ENCODE data around the gene IL19. TPM values are rescaled to one million over a fixed set of nuclear protein-coding genes. Genes with fewer than 3 reads are reported as not detected.

IL19 gene, protein sequence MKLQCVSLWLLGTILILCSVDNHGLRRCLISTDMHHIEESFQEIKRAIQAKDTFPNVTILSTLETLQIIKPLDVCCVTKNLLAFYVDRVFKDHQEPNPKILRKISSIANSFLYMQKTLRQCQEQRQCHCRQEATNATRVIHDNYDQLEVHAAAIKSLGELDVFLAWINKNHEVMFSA
- 0.10 TPM for total RNA-seq

DNA sequence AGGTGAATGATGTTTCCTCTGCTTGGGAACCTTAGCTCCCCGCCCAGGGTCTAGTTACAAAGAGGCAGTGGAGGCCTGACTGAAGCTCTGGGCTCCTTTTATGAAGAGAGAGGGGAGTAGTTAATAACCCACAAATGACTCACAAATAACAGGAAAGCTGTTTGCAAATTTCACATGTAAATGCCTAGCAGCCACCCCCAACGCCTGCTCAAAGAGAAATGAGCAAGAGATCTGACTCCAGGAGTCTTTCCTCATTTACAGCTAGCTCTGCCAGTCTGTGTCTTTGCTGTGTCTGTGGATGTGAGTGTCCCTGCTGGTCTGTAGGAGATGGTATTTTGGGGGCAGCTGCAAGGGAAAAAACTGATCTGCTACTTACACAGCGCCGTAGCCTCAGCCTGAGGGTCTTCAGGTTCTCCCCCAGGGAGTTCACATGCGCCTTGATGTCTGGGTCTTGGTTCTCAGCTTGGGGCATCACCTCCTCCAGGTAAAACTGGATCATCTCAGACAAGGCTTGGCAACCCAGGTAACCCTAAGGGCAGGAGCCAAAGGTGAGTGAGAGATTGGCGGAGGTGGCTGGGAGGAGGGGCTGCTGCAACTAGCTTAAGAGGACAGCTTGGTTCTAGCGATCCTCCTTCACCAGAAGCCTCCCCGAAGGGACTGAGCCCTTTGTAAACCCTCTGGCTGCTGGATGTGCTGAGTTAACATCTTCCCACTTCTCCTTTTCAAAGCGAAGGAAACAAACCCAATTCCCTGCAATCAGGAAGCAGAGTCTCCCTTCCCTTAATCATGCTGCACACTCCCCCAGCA is at the start of gene IL19:
IL19 (plus strand) TSS at position 243 of the 807 bp plus-strand sequence. CDS start 65,890 bp downstream, outside the sequence.
- peaks cover 90% of the 10 kb centered on the region for H3K4me1 ChIP-seq (ENCODE audit: insufficient read depth, low read length)
- no peak within 1 kb of the TSS for H3K4me3 ChIP-seq (ENCODE audit: low read length)
- H3K9me3 ChIP-seq (ENCODE audit: low read depth, low read length): no peaks in the 10 kb centered on the region
- H3K27me3 ChIP-seq (ENCODE audit: insufficient read depth, low read length): no peaks in the 10 kb centered on the region

- Histone ChIP-seq H3K9me3 (ENCODE audit: low read depth, low read length) (no peaks in the 10 kb centered on the region), H3K27me3 (ENCODE audit: insufficient read depth, low read length) (no peaks in the 10 kb centered on the region), H3K4me1 (ENCODE audit: insufficient read depth, low read length) (peaks cover 73% of the 10 kb centered on the region), H3K4me3 (ENCODE audit: low read length) (no peak overlapping the region)
These were observed 49.1 kb upstream of the IL19 start for GRCh38 chr1:206721454-206721853.

DNA sequence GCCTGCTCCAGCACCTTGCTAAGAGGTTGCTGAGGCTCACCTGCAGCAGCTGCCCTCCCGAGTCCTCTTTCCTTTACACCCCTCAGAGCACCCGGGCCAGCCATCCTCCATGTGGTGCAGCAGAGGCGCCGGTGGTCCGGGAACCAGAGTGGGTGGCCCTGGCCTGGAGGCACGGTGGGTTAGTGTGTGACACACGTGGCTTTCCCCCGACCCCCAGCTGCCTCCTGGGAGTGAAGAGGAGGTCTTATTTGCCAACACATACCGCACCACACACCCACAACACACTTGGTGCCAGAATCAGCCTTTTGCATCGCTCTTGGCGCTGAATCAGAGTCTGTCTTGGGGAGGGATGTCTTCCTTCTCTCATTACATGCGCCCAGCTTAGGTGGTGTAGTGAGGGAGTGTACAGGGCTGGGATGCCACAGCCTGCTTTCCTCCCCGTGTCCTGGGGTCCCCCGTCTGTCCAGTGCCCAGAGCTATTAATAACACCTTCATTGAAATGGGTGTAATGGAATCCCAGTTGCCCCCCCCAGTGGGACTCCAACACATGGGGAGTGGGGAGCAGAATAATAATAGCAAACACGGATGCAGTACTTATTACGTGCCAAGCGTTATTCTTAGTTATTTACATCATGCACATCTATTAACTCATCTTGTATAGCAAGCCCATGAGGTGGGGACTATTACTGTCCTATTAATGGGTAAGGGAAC is 47.7 kb upstream of the IL19 start:
- Histone ChIP-seq H3K4me1 (ENCODE audit: insufficient read depth, low read length) (peaks cover 74% of the 10 kb centered on the region), H3K4me3 (ENCODE audit: low read length) (no peak overlapping the region), H3K27me3 (ENCODE audit: insufficient read depth, low read length) (no peaks in the 10 kb centered on the region), H3K9me3 (ENCODE audit: low read depth, low read length) (no peaks in the 10 kb centered on the region)

DNA sequence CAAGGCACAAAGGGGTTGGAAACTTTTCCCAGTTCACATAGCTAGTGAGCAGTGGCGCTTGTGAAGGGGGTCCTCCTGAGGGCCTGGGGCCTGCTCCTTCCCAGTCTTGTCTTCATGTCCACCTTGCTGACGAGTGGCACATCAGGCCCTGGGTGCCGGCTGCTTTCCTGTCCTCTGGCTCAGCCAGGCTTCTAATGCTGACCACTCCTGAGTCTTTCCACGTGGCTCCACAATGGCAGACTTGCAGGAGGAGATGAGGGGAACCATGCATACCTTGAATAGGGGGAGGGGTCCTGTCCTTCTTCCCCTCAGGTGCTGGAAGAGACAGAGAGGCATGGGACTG is 47.1 kb upstream of the IL19 start:
- Histone ChIP-seq H3K9me3 (ENCODE audit: low read depth, low read length) (no peaks in the 10 kb centered on the region), H3K4me1 (ENCODE audit: insufficient read depth, low read length) (peaks cover 77% of the 10 kb centered on the region), H3K4me3 (ENCODE audit: low read length) (no peak overlapping the region), H3K27me3 (ENCODE audit: insufficient read depth, low read length) (no peaks in the 10 kb centered on the region)

- no peaks in the 10 kb centered on the region for H3K9me3 ChIP-seq (ENCODE audit: low read depth, low read length)
- peaks cover 79% of the 10 kb centered on the region for H3K4me1 ChIP-seq (ENCODE audit: insufficient read depth, low read length)
- H3K4me3 ChIP-seq (ENCODE audit: low read length): no peak overlapping the region
- no peaks in the 10 kb centered on the region for H3K27me3 ChIP-seq (ENCODE audit: insufficient read depth, low read length)
These were observed 46.6 kb upstream of the IL19 start for GRCh38 chr1:206723805-206724472.

DNA sequence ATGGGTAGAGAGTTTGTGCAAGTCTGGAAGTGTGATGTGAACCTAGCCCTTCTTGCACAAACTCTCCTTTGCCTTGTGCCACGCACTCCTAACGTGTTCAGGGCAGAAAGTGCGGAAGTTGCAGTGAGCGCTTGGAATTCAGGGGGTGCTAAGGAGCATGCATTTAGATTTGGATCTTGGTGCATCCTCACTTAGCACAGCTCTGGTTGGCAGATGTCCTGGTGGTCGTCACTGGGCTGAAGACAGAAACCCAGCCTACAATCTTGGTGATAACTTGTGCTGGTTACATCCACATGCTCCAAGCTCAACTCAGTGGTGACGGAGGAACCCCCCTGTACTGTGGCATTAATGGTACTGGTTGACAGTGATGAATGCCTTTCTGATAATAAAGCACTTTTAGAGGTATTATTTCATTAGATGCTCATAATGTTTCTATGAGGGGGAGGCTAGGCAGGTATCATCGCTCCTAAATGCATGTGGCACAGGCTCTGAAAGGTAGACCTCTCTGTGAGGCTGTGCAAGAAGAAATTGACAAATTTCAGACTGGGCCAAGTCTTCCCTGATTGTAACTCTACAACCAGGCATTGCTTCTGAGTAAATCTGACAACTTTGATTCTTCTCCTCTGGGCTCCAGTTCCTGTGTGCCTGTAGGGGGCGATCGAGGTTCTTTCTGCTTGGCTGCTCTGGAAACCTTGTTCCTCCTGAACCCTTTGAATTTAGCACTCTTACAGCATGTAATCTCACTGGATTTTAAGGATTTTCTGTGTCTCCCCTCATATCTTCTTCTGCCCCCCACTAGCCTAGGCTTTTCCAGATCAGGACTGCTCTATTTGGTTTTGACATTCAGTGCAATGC is 45.2 kb upstream of the IL19 start:
- H3K4me1 ChIP-seq (ENCODE audit: insufficient read depth, low read length): peaks cover 67% of the 10 kb centered on the region

GRCh38 chr1:206727981-206728696 is 42.4 kb upstream of the IL19 start:
- H3K4me1 ChIP-seq (ENCODE audit: insufficient read depth, low read length): peaks cover 56% of the 10 kb centered on the region
- H3K4me3 ChIP-seq (ENCODE audit: low read length): no peak overlapping the region
- no peaks in the 10 kb centered on the region for H3K27me3 ChIP-seq (ENCODE audit: insufficient read depth, low read length)
- H3K9me3 ChIP-seq (ENCODE audit: low read depth, low read length): no peaks in the 10 kb centered on the region

More for the DNA sequence above, 45.2 kb upstream of the IL19 start:
- H3K27me3 ChIP-seq (ENCODE audit: insufficient read depth, low read length): no peaks in the 10 kb centered on the region
- H3K4me3 ChIP-seq (ENCODE audit: low read length): no peak overlapping the region
- H3K9me3 ChIP-seq (ENCODE audit: low read depth, low read length): no peaks in the 10 kb centered on the region

GRCh38 chr1:206728697-206728987 is 41.9 kb upstream of the IL19 start:
- Histone ChIP-seq H3K4me1 (ENCODE audit: insufficient read depth, low read length) (peaks cover 52% of the 10 kb centered on the region), H3K27me3 (ENCODE audit: insufficient read depth, low read length) (no peaks in the 10 kb centered on the region), H3K4me3 (ENCODE audit: low read length) (no peak overlapping the region), H3K9me3 (ENCODE audit: low read depth, low read length) (no peaks in the 10 kb centered on the region)

GRCh38 chr1:206729050-206729449 is 41.5 kb upstream of the IL19 start:
- no peaks in the 10 kb centered on the region for H3K9me3 ChIP-seq (ENCODE audit: low read depth, low read length)
- no peak overlapping the region for H3K4me3 ChIP-seq (ENCODE audit: low read length)
- no peaks in the 10 kb centered on the region for H3K27me3 ChIP-seq (ENCODE audit: insufficient read depth, low read length)
- peaks cover 47% of the 10 kb centered on the region for H3K4me1 ChIP-seq (ENCODE audit: insufficient read depth, low read length)

GRCh38 chr1:206729507-206729906 is 41.1 kb upstream of the IL19 start:
- H3K9me3 ChIP-seq (ENCODE audit: low read depth, low read length): no peaks in the 10 kb centered on the region
- no peaks in the 10 kb centered on the region for H3K27me3 ChIP-seq (ENCODE audit: insufficient read depth, low read length)
- peaks cover 46% of the 10 kb centered on the region for H3K4me1 ChIP-seq (ENCODE audit: insufficient read depth, low read length)
- no peak overlapping the region for H3K4me3 ChIP-seq (ENCODE audit: low read length)

GRCh38 chr1:206732508-206732907 is 38.1 kb upstream of the IL19 start:
- peaks cover 48% of the 10 kb centered on the region for H3K4me1 ChIP-seq (ENCODE audit: insufficient read depth, low read length)
- H3K4me3 ChIP-seq (ENCODE audit: low read length): no peak overlapping the region
- no peaks in the 10 kb centered on the region for H3K9me3 ChIP-seq (ENCODE audit: low read depth, low read length)
- H3K27me3 ChIP-seq (ENCODE audit: insufficient read depth, low read length): no peaks in the 10 kb centered on the region

DNA sequence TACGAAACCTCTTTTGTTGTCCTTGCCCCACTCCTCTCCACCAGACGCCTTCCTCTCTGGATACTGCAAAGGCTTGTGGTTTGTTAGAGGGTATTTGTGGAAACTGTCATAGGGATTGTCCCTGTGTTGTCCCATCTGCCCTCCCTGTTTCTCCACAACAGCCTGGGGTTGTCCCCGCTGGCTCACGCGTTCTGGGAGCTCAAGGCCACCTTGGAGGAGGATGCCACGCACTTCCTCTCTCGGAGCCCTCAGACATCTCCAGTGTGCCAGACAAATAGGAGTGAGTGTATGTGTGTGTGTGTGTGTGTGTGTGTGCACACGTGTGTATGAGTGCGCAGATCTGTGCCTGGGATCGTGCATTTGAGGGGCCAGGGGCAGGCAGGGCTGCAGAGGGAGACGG is 37.6 kb upstream of the IL19 start:
- Histone ChIP-seq H3K4me1 (ENCODE audit: insufficient read depth, low read length) (peaks cover 48% of the 10 kb centered on the region), H3K9me3 (ENCODE audit: low read depth, low read length) (no peaks in the 10 kb centered on the region), H3K27me3 (ENCODE audit: insufficient read depth, low read length) (no peaks in the 10 kb centered on the region), H3K4me3 (ENCODE audit: low read length) (no peak overlapping the region)

DNA sequence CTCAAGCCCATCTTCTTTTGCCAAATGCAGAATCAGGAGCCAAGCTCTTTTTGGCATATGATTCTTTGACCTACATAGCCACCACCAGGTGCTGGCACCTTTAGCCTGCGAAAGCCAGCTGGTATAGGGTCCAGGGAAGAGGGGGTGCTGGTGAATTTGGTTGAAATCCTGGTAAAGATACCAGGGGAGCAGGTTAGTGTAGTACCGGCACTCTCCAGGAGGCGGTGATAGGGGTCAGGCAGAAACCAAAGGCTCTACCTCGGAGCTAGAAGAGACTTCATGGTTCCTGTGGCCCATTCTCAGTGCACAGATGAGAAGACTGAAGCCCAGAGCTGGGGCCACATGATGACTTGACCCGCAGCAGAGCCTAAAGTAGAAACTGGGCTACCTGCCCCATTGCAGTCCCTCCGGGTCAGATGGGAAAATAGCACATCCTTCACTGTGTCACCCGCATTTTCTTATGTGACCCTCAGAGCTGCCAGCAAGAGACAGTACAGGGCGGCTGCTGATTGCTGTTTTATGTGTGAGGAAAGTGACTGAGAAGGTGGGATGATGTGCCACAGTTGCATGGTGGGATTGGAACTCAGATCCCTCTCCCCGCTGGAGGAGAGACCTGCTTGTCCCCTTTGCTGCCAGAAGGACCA is 36.0 kb upstream of the IL19 start:
- peaks cover 54% of the 10 kb centered on the region for H3K4me1 ChIP-seq (ENCODE audit: insufficient read depth, low read length)
- H3K9me3 ChIP-seq (ENCODE audit: low read depth, low read length): no peaks in the 10 kb centered on the region
- no peaks in the 10 kb centered on the region for H3K27me3 ChIP-seq (ENCODE audit: insufficient read depth, low read length)
- no peak overlapping the region for H3K4me3 ChIP-seq (ENCODE audit: low read length)
